Right lobe of liver (tissue), 6 donors: ENCODE data around the gene KIF6. TPM values are rescaled to one million over a fixed set of nuclear protein-coding genes. Genes with fewer than 3 reads are reported as not detected.
A peak's percentile ranks its signal among the peaks of the same experiment; 100 is the strongest.

Experiments used
- ATAC-seq, 4 donors: fragments of 200-7000 bp; cut with Tn5 transposase; one replicate each; pipeline ENCODE4 v1.9.1; 2020; ENCODE audit warnings: mild to moderate bottlenecking in 4 of 4, moderate library complexity in 4 of 4
- DNase-seq, 3 donors: peaks; one replicate each; pipeline ENCODE4 v3.0.0-alpha.2; 2020
- H3K27ac ChIP-seq, 3 donors: fragments of 200-600 bp; one replicate each; pipeline ENCODE4 v1.8.0; 2022
- H3K27me3 ChIP-seq, 2 donors: fragments of 200-600 bp; one replicate each; pipeline ENCODE4 v1.8.0; 2022
- H3K36me3 ChIP-seq, 4 donors: fragments of 200-600 bp; sonication (generic) in 1 of 4; one replicate each; pipeline versions ENCODE4 v1.5.1 to v1.8.0; 2017 to 2022; ENCODE audit warnings: control low read depth in 1 of 4
- H3K4me1 ChIP-seq, 4 donors: fragments of 200-600 bp; sonication (generic) in 1 of 4; one replicate each; pipeline versions ENCODE4 v1.5.1 to v1.8.0; 2017 to 2022; ENCODE audit warnings: control low read depth in 1 of 4
- H3K4me3 ChIP-seq, 3 donors: fragments of 200-600 bp; one replicate each; pipeline ENCODE4 v1.8.0; 2022
- H3K9me3 ChIP-seq, 4 donors: fragments of 200-600 bp; sonication (generic) in 1 of 4; one replicate each; pipeline versions ENCODE4 v1.5.1 to v1.8.0; 2017 to 2022; ENCODE audit warnings: control low read depth in 1 of 4
- POLR2A ChIP-seq: fragments of 450-650 bp; IDR thresholded peaks from one replicate; pipeline ENCODE4 v1.6.1; 2017; ENCODE audit warnings: antibody characterized with exemption, mild to moderate bottlenecking
- WGBS: methylation state at CpG from one replicate; pipeline ENCODE4 v1.1.6; 2018; ENCODE audit warnings: low coverage, low lambda C conversion rate; ENCODE audit not compliant: insufficient coverage; ENCODE audit errors: missing lambda C conversion rate; 5-methylcytosine and 5-hydroxymethylcytosine counted together
- intact Hi-C, 2 donors: fragments of 100-400 bp; cut with DNase I; formaldehyde crosslinking; loops; one replicate each; pipeline versions ENCODE4 v1.11.2 to v1.14.1; 2022
- long read RNA-seq: library from polyadenylated mRNA; unstranded; transcript quantifications from one replicate; pipeline ENCODE4 v2.0.0, GENCODE V29; 2019
- total RNA-seq, 6 experiments: library from RNA; depleted of rRNA in 2 of 6; stranded (reverse); fragments of >200 nt in 2 of 6; fragmentation: NEBNext Ultra II Directional in 3 of 6; extraction: Animal tissue kit (Norgen Biotek cat#: 25700) in 3 of 6; gene quantifications; one replicate each; pipeline versions ENCODE4 v1.1.0 to v1.2.4, GENCODE V29; 2016 to 2023
- TF ChIP-seq, protein P1 (sequence below), 4 donors: fragments of 200-600 bp in 3 of 4; fragments of 450-650 bp in 1 of 4; IDR thresholded peaks; one replicate each; pipeline versions ENCODE4 v1.5.1 to v1.8.0; 2016 to 2022; ENCODE audit warnings: antibody characterized with exemption in 4 of 4, mild to moderate bottlenecking in 2 of 4
- donor health status: DM: no; HTN: yes; CAD: no.
- donor health status: DM: no; HTN: no; CAD: no.
- donor health status: DM: no; HTN: no; CAD: no.
- donor health status: DM: no; HTN: yes; CAD: no.
- donor health status: DM: no; HTN: yes; CAD: no.

The KIF6 gene
- under 1 TPM in 4 of 6 experiments, not detected in 2; 0.18 to 0.83 (median 0.37) TPM for total RNA-seq
- long read RNA-seq: 0 reads

- Histone ChIP-seq H3K36me3 (no peaks in the 10 kb centered on the region), H3K4me3 (peak within 1 kb of the TSS; percentile 90 to 98 (median 93)), H3K27me3 (no peaks in the 10 kb centered on the region), H3K27ac (no peak within 1 kb of the TSS), H3K4me1 (peaks cover 0 to 3% (median 0%) of the 10 kb centered on the region in 4 donors), H3K9me3 (no peaks in the 10 kb centered on the region)
- intact Hi-C loops: no loop called here
- TF ChIP-seq POLR2A: no peak
- TF ChIP-seq, protein P1, sequence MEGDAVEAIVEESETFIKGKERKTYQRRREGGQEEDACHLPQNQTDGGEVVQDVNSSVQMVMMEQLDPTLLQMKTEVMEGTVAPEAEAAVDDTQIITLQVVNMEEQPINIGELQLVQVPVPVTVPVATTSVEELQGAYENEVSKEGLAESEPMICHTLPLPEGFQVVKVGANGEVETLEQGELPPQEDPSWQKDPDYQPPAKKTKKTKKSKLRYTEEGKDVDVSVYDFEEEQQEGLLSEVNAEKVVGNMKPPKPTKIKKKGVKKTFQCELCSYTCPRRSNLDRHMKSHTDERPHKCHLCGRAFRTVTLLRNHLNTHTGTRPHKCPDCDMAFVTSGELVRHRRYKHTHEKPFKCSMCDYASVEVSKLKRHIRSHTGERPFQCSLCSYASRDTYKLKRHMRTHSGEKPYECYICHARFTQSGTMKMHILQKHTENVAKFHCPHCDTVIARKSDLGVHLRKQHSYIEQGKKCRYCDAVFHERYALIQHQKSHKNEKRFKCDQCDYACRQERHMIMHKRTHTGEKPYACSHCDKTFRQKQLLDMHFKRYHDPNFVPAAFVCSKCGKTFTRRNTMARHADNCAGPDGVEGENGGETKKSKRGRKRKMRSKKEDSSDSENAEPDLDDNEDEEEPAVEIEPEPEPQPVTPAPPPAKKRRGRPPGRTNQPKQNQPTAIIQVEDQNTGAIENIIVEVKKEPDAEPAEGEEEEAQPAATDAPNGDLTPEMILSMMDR (IDR thresholded peaks at IDR 0.05): no peak
- DNase-seq: peak; percentile 93 to 96 (median 95)
- peak; percentile 99 for ATAC-seq
- under 1% methylated on average over 26 of the region's 58 CpGs for WGBS
These were observed at the start of gene KIF6 for GRCh38 chr6:39724787-39725631. KIF6 (minus strand) TSS chr6:39725408; CDS start chr6:39725310, 98 bp downstream.

GRCh38 chr6:39773782-39774181 is 48.6 kb upstream of the KIF6 start:
- DNase-seq: no peak
- Histone ChIP-seq H3K9me3 (no peaks in the 10 kb centered on the region), H3K27me3 (no peaks in the 10 kb centered on the region), H3K27ac (no peak overlapping the region), H3K4me3 (no peak overlapping the region), H3K36me3 (no peaks in the 10 kb centered on the region), H3K4me1 (no peaks in the 10 kb centered on the region)
- ATAC-seq: no peak
- TF ChIP-seq POLR2A: no peak
- 94% methylated on average over 2 of the region's 2 CpGs for WGBS
- intact Hi-C loops: no loop called here

- Histone ChIP-seq H3K4me3 (no peak overlapping the region), H3K36me3 (no peaks in the 10 kb centered on the region), H3K4me1 (no peaks in the 10 kb centered on the region), H3K27ac (no peak overlapping the region), H3K9me3 (no peaks in the 10 kb centered on the region), H3K27me3 (no peaks in the 10 kb centered on the region)
- no peak for ATAC-seq
- WGBS: 59% methylated on average over 6 of the region's 6 CpGs
- no peak for DNase-seq
- intact Hi-C loops: no loop called here
- no peak for TF ChIP-seq POLR2A
- TF ChIP-seq, protein P1 (IDR thresholded peaks at IDR 0.05): no peak
These were observed 47.5 kb upstream of the KIF6 start for GRCh38 chr6:39772559-39773273.

- intact Hi-C loops: no loop called here
- TF ChIP-seq, protein P1 (IDR thresholded peaks at IDR 0.05): no peak
- no peak for TF ChIP-seq POLR2A
These were observed 45.2 kb upstream of the KIF6 start for GRCh38 chr6:39770446-39770845.

DNA sequence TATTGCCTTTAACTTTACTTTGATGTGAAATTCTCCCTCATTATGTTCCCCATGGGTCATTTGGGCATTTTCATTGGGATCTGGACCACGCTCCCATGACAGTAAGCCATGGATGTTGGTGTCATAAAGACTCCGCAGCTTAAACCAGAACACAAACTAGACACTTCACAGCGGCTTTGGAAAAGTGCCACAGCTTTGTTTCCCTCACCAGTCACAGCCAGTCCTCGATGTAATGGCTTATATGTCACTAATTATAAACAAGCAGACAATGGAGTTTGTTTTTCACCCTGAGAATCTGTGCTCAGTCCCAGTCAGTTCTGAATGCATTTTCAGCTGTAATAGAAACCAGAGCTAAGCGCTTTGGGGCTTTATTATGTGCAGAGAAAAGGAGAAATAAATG is 43.8 kb upstream of the KIF6 start:
- H3K9me3 ChIP-seq: no peaks in the 10 kb centered on the region
- TF ChIP-seq, protein P1 (IDR thresholded peaks at IDR 0.05): no peak
- TF ChIP-seq POLR2A: no peak
- no peaks in the 10 kb centered on the region for H3K4me1 ChIP-seq
- WGBS: 64% methylated on average over 5 of the region's 5 CpGs
- H3K27me3 ChIP-seq: no peaks in the 10 kb centered on the region
- no peak for ATAC-seq
- intact Hi-C loops: no loop called here
- no peak for DNase-seq
- H3K4me3 ChIP-seq: no peak overlapping the region
- no peaks in the 10 kb centered on the region for H3K36me3 ChIP-seq
- no peak overlapping the region for H3K27ac ChIP-seq

More at GRCh38 chr6:39770446-39770845, 45.2 kb upstream of the KIF6 start:
- Histone ChIP-seq H3K27ac (no peak overlapping the region), H3K9me3 (no peaks in the 10 kb centered on the region), H3K4me3 (no peak overlapping the region), H3K27me3 (no peaks in the 10 kb centered on the region), H3K4me1 (no peaks in the 10 kb centered on the region), H3K36me3 (no peaks in the 10 kb centered on the region)
- DNase-seq (no peak), ATAC-seq (no peak)
- WGBS: 77% methylated on average over 3 of the region's 4 CpGs
